ENCODE measurements around the gene SMYD3. TPM values are rescaled to one million over a fixed set of nuclear protein-coding genes. Genes with fewer than 3 reads are reported as not detected.
A peak's percentile ranks its signal among the peaks of the same experiment; 100 is the strongest.

SMYD3 gene
- total and polyA plus RNA-seq, 2 donors (not counting 3 experiments of a cell fraction or from before 2014, with no cell fraction given), result 16.0 to 32.1 TPM

DNA sequence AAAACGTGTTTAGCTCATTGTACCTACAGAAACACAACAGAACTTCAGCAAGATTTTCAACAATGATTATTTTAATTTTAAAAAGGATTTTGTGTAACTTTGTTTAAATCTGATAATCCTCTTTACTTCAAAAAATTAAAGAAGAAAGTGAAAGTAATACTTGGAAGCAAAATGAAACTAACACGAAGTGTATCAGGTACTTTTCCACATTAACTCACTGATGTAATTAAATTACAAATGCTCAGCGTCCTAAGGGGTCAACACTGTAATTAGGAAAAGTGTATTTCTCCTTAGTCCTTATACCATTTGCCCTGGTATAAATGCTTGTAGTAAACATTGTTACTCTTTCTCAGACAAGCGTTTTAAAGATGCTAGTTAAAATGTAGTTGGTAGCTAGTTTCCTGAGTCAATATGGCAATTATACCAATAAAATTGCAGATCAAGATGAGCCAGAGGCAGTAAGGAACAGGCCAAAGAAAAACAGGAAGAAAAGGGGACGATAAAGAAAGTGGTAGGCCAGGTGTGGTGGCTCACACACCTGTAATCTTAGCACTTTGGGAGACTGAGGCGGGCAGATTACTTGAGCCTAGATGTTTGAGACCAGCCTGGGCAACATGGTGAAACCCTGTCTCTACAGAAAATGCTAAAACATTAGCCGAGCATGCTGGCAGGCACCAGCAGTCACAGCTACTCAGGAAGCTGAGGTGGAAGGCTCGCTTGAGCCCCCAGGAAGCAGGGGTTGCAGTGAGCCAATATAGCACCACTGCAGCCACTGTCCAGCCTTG is 553.0 kb downstream of the SMYD3 start:
- Histone ChIP-seq H3K4me3 (replicated peaks in 1 of 3; ENCODE audit: insufficient read depth in 1 of 3, low read depth in 1 of 3, low read length in 3 of 3) (peak overlapping the region in 1 of 3 experiments; percentile 66), H2AFZ (ENCODE audit: low read depth, low read length) (peak overlapping the region; percentile 85), H3K4me2 (ENCODE audit: insufficient read depth, low read length) (peak overlapping the region; percentile 84), H3K9ac (replicated peaks; ENCODE audit: extremely low read depth, insufficient read depth, low read length) (peak overlapping the region; percentile 38), H3K9me3 (replicated peaks; ENCODE audit: control insufficient read depth, insufficient read depth, low read length) (no peaks in the 10 kb centered on the region), H4K20me1 (replicated peaks; ENCODE audit: control insufficient read depth, extremely low read depth, insufficient read depth, low read length) (no peaks in the 10 kb centered on the region), H3K27me3 (ENCODE audit: control insufficient read depth in 2 of 2, insufficient read depth in 2 of 2, low read length in 2 of 2) (no peaks in the 10 kb centered on the region), H3K36me3 (ENCODE audit: control insufficient read depth in 2 of 2, extremely low read depth in 1 of 2, insufficient read depth in 2 of 2, low read length in 2 of 2) (no peaks in the 10 kb centered on the region), H3K4me1 (ENCODE audit: control insufficient read depth, extremely low read depth, insufficient read depth, low read length) (peaks cover 14% of the 10 kb centered on the region), H3K79me2 (ENCODE audit: control insufficient read depth, insufficient read depth, low read length) (no peaks in the 10 kb centered on the region), H3K27ac (ENCODE audit: insufficient read depth, low read depth, low read length) (peak overlapping the region; percentile 20), H3K9me1 (replicated peaks; ENCODE audit: control insufficient read depth, extremely low read depth, insufficient read depth, low read length) (no peaks in the 10 kb centered on the region)
- FAIRE-seq, result no peak
- peak; percentile 63 for DNase-seq (ENCODE audit: low read depth, low spot score)
- TF ChIP-seq POLR2A (IDR thresholded peaks at IDR 0.05; ENCODE audit: low read depth, low read length) (no peak), EZH2 (IDR thresholded peaks at IDR 0.05; ENCODE audit: borderline replicate concordance, low read depth, low read length, severe bottlenecking) (no peak), JUN (IDR thresholded peaks at IDR 0.05; ENCODE audit: borderline replicate concordance, insufficient read depth, insufficient read length, low read depth) (no peak), POLR2AphosphoS5 (IDR thresholded peaks at IDR 0.05; ENCODE audit: insufficient read depth, low read depth, low read length) (no peak), CTCF (IDR thresholded peaks at IDR 0.05; ENCODE audit: extremely low read depth in 1 of 2, insufficient read depth in 1 of 2, low read depth in 1 of 2, low read length in 2 of 2) (no peak), MYC (IDR thresholded peaks at IDR 0.05; ENCODE audit: low read depth, low read length) (no peak), GATA2 (IDR thresholded peaks at IDR 0.05; ENCODE audit: insufficient read depth, insufficient read length, low read depth, low read length) (no peak), FOS (IDR thresholded peaks at IDR 0.05; ENCODE audit: borderline replicate concordance, insufficient read depth, low read length) (no peak)
- TF ChIP-seq, protein P1, sequence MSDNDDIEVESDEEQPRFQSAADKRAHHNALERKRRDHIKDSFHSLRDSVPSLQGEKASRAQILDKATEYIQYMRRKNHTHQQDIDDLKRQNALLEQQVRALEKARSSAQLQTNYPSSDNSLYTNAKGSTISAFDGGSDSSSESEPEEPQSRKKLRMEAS (IDR thresholded peaks at IDR 0.05; ENCODE audit: insufficient read depth, insufficient read length), result no peak
- dilution Hi-C loops (cut with MboI; ENCODE audit: extremely low pct_ligation_motif_present, low sequenced_read_pairs), result no loop called here
- no TSS peak for BruUV-seq (replicated peaks)
- ChIA-PET POLR2A (no interaction called here), CTCF (interaction anchor here (0.7 to 1.7 kb wide), 4 partner anchors 9 to 798 kb away, joined by 3 to 6 read pairs (median 3); no protein-coding TSS in a partner anchor)
- intact Hi-C loops (cut with micrococcal nuclease), result loop anchor here (5.0 kb wide), 1 partner anchor 77 kb away; no protein-coding TSS in a partner anchor
